NT2/D1 (cell line): Measurements from ENCODE around the gene TCEAL1.

Experiments
- DNase-seq: peaks from one replicate; pipeline ENCODE4 v3.0.0-alpha.2; 2011; ENCODE audit warnings: low read depth, low spot score
- H3K27me3 ChIP-seq: 2 replicates; pipeline ENCODE4 v1.6.0; 2011; ENCODE audit warnings: mild to moderate bottlenecking; ENCODE audit not compliant: insufficient read length, insufficient read depth
- H3K36me3 ChIP-seq: 2 replicates; pipeline ENCODE4 v1.6.1; 2011; ENCODE audit warnings: mild to moderate bottlenecking, low read length, mixed read lengths; ENCODE audit not compliant: insufficient read depth, insufficient read length
- H3K4me1 ChIP-seq: 2 replicates; pipeline ENCODE4 v1.5.1; 2011; ENCODE audit not compliant: insufficient read depth, insufficient read length
- H3K4me3 ChIP-seq: 2 replicates; pipeline ENCODE4 v1.5.1; 2011; ENCODE audit warnings: low read depth; ENCODE audit not compliant: insufficient read length
- H3K9ac ChIP-seq: 2 replicates; pipeline ENCODE4 v1.6.0; 2011; ENCODE audit warnings: low read depth; ENCODE audit not compliant: insufficient read length
- H3K9me3 ChIP-seq: 2 replicates; pipeline ENCODE4 v1.5.1; 2011; ENCODE audit warnings: mild to moderate bottlenecking, low read length; ENCODE audit not compliant: insufficient read depth
- SUZ12 ChIP-seq: IDR thresholded peaks from 2 replicates; pipeline ENCODE4 v1.6.1; 2011; ENCODE audit not compliant: insufficient read length, insufficient read depth; ENCODE audit errors: extremely low read depth
- YY1 ChIP-seq: IDR thresholded peaks from 2 replicates; pipeline ENCODE4 v1.6.1; 2011; ENCODE audit not compliant: insufficient read length, insufficient read depth
- ZNF274 ChIP-seq: IDR thresholded peaks from 2 replicates; pipeline ENCODE4 v1.6.1; 2011; ENCODE audit warnings: mild to moderate bottlenecking, low read depth, low read length

TCEAL1 gene

GRCh38 chrX:103678199-103678993, 49.6 kb downstream of the TCEAL1 start:
- peaks cover 74% of the 10 kb centered on the region for H3K36me3 ChIP-seq

More at GRCh38 chrX:103678199-103678993, 49.6 kb downstream of the TCEAL1 start:
- H3K9ac ChIP-seq: no peak overlapping the region
- TF ChIP-seq YY1: no peak
- no peak for TF ChIP-seq ZNF274
- no peak for TF ChIP-seq SUZ12
- H3K9me3 ChIP-seq: no peaks in the 10 kb centered on the region
- no peak overlapping the region for H3K4me3 ChIP-seq
- DNase-seq: no peak
- no peaks in the 10 kb centered on the region for H3K27me3 ChIP-seq
- H3K4me1 ChIP-seq: no peaks in the 10 kb centered on the region
